Measurements from ENCODE around the gene SFTPD.

The SFTPD gene

GRCh38 chr10:79983286-79983909, 34.5 kb upstream of the SFTPD start:
- ChIA-PET POLR2A (no interaction called here), CTCF (no interaction called here)
- TF ChIP-seq TARDBP (IDR thresholded peaks at IDR 0.05) (no peak), ZNF384 (IDR thresholded peaks at IDR 0.05) (no peak), HDGF (IDR thresholded peaks at IDR 0.05; ENCODE audit: borderline replicate concordance) (no peak), NFRKB (IDR thresholded peaks at IDR 0.05) (no peak)
- DNase-seq (ENCODE audit: extremely low spot score) = no peak

DNA sequence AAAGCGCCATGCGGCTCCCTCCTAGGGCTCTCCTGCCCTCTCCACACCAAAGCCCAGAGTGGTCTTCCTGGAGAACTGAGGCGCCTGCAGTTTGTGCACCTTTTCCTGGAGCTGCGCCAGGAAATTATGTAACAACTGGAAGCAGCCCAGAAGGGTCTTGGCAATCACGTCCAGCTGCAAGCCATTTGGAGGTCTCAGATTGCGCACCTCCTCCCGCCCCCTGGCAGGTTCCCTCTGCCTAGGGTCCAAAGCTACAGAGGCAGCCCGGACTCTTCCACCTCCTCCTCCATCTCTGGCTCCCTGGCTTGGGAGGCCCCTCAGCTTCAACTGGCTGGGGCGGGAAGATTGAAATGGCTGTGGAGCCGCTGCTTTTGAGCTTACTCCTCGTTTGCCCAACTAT, 34.0 kb upstream of the SFTPD start:
- POLR2A ChIA-PET = no interaction called here
- CTCF ChIA-PET = no interaction called here
- TF ChIP-seq ZNF384 (IDR thresholded peaks at IDR 0.05) (no peak), CTBP1 (IDR thresholded peaks at IDR 0.05; ENCODE audit: borderline replicate concordance) (no peak), FOXM1 (IDR thresholded peaks at IDR 0.05; ENCODE audit: borderline replicate concordance) (no peak)
- DNase-seq (ENCODE audit: extremely low spot score) = no peak

DNA sequence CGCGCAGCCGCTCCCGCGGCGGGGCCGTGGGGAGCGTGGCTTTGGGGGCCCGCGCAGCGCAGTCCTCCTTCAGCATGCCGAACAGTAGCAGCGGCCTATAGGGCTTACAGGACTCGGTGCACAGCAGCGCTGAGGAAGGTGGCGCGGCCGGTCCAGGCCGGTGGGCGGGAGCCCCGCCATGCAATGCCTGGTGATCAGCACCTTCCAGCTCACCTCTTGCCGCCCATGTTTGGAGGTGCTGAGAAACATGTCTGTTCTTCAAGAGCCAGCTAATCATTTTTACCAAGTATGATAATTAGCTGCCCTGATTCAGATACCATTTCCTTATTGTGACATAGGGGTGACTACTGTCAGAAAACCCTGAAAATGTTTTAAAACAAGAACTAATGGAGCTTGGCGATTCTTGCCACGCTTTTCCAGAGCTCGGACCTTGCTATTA, 33.5 kb upstream of the SFTPD start:
- CTCF ChIA-PET = no interaction called here
- no peak for TF ChIP-seq HDGF (IDR thresholded peaks at IDR 0.05; ENCODE audit: borderline replicate concordance)
- TF ChIP-seq BHLHE40 (IDR thresholded peaks at IDR 0.05; ENCODE audit: borderline replicate concordance) = no peak
- no peak for TF ChIP-seq FOXM1 (IDR thresholded peaks at IDR 0.05; ENCODE audit: borderline replicate concordance)
- no peak for TF ChIP-seq L3MBTL2 (conservative IDR thresholded peaks at IDR 0.05)
- no peak for TF ChIP-seq CTBP1 (IDR thresholded peaks at IDR 0.05; ENCODE audit: borderline replicate concordance)
- TF ChIP-seq SP1 (IDR thresholded peaks at IDR 0.05) = no peak
- TF ChIP-seq ELF4 (IDR thresholded peaks at IDR 0.05) = no peak
- TF ChIP-seq PKNOX1 (IDR thresholded peaks at IDR 0.05) = no peak
- no peak for TF ChIP-seq ZNF384 (IDR thresholded peaks at IDR 0.05)
- no peak for TF ChIP-seq FOXA1 (IDR thresholded peaks at IDR 0.05)
- POLR2A ChIA-PET = no interaction called here
- no peak for DNase-seq (ENCODE audit: extremely low spot score)

DNA sequence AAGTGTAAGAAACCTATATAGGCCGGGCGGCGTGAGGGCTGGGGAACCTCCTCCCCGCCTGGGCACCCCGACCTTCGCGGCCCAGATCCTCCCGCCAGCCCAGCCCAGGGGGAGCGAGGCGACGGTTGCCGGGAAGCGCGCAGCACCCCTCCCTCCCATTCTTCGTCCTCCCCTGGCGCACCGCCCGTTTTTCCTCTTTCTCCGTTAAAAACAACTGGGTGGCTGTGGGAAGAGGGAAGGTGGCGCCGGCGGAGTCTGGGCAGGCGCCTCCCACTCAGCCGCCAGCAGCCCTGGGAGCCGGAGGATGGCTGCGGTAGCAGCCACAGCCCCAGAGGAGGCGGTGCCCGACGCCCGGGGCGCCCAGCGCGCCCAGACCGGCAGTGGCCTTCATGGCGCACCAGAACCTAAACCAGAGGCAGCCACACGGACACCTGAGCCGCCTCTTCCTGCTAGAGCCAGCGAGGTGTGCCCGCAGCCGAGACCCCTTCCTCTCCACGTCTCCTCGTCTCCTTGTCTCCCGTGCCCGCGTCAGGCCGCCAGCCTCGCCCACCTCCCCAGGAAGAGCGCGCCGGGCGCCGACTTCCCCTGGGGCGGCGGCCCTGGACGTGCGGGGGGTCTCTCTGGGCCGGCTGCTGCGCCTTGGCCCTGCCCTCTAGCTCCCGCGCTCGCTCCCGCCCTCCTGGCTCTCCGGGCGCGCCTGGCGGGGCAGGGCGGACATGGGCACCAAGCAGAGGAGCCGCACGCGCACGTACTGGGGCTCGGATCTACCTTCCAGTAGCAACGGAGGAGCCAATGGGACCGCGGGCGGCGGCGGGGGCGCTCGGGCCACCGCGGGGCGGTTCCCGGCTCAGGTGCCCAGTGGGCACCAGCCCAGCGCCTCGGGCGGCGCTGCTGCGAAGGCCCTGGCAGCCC, 32.8 kb upstream of the SFTPD start:
- ChIA-PET POLR2A (no interaction called here), CTCF (no interaction called here)
- no peak for TF ChIP-seq FOXA1 (IDR thresholded peaks at IDR 0.05)
- no peak for TF ChIP-seq NFRKB (IDR thresholded peaks at IDR 0.05)
- TF ChIP-seq CTBP1 (IDR thresholded peaks at IDR 0.05; ENCODE audit: borderline replicate concordance) = no peak
- no peak for TF ChIP-seq SP1 (IDR thresholded peaks at IDR 0.05)
- no peak for TF ChIP-seq ARNT (IDR thresholded peaks at IDR 0.05)
- no peak for TF ChIP-seq FOXM1 (IDR thresholded peaks at IDR 0.05; ENCODE audit: borderline replicate concordance)
- no peak for TF ChIP-seq FOXK2 (IDR thresholded peaks at IDR 0.05)
- TF ChIP-seq ELF4 (IDR thresholded peaks at IDR 0.05) = no peak
- no peak for TF ChIP-seq ZNF384 (IDR thresholded peaks at IDR 0.05)
- no peak for TF ChIP-seq BHLHE40 (IDR thresholded peaks at IDR 0.05; ENCODE audit: borderline replicate concordance)
- no peak for TF ChIP-seq HDGF (IDR thresholded peaks at IDR 0.05; ENCODE audit: borderline replicate concordance)
- TF ChIP-seq SUZ12 (IDR thresholded peaks at IDR 0.05) = no peak
- no peak for DNase-seq (ENCODE audit: extremely low spot score)

- DNase-seq (ENCODE audit: extremely low spot score) = no peak
- CTCF ChIA-PET = no interaction called here
- POLR2A ChIA-PET = no interaction called here
- TF ChIP-seq CTBP1 (IDR thresholded peaks at IDR 0.05; ENCODE audit: borderline replicate concordance) = no peak
Measured at GRCh38 chr10:79980711-79981110, 31.8 kb upstream of the SFTPD start.

DNA sequence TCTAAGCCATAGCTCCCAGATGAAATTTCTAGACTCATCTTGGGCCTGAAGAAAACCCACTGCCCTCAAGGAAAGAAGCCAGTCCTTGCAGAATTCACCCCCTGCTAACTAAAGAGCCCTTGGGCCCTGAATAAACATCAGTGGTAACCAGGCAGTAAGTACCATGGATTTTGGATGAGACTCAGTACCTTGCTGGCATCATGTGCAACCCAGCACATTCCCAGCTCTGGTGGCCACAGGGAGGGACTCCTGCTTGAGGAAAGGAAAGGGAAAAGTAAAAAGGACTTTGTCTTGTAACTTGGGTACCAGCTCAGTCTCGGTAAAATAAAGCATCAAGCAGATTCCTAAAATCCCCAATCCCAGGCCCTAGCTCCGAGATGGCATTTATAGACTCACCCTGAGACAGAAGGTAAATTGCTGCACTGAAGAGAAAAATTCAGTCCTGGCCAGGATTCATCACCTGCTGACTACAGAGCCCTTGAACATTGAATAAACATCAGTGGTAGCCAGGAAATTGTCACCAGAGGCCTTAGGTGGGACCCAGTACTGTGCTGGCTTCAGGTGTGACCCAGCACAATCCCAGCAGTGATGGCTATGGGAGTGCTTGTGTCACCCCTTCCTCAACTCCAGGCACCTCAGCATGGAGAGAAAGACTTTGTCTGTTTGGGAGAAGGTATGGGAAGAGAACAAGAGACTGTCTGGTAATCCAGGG, 31.2 kb upstream of the SFTPD start:
- TF ChIP-seq LEF1 (IDR thresholded peaks at IDR 0.05; ENCODE audit: borderline replicate concordance) = no peak
- no peak for TF ChIP-seq FOXM1 (IDR thresholded peaks at IDR 0.05; ENCODE audit: borderline replicate concordance)
- TF ChIP-seq FOXA1 (IDR thresholded peaks at IDR 0.05) = no peak
- TF ChIP-seq L3MBTL2 (conservative IDR thresholded peaks at IDR 0.05) = no peak
- no peak for TF ChIP-seq NFRKB (IDR thresholded peaks at IDR 0.05)
- TF ChIP-seq BHLHE40 (IDR thresholded peaks at IDR 0.05; ENCODE audit: borderline replicate concordance) = no peak
- TF ChIP-seq CTBP1 (IDR thresholded peaks at IDR 0.05; ENCODE audit: borderline replicate concordance) = no peak
- no peak for TF ChIP-seq SP1 (IDR thresholded peaks at IDR 0.05)
- TF ChIP-seq ZNF384 (IDR thresholded peaks at IDR 0.05) = no peak
- no peak for TF ChIP-seq SUZ12 (IDR thresholded peaks at IDR 0.05)
- no peak for TF ChIP-seq HDGF (IDR thresholded peaks at IDR 0.05; ENCODE audit: borderline replicate concordance)
- TF ChIP-seq TARDBP (IDR thresholded peaks at IDR 0.05) = no peak
- TF ChIP-seq PKNOX1 (IDR thresholded peaks at IDR 0.05) = no peak
- TF ChIP-seq ELF4 (IDR thresholded peaks at IDR 0.05) = no peak
- TF ChIP-seq FOXK2 (IDR thresholded peaks at IDR 0.05) = no peak
- TF ChIP-seq ARNT (IDR thresholded peaks at IDR 0.05) = no peak
- CTCF ChIA-PET = no interaction called here
- DNase-seq (ENCODE audit: extremely low spot score) = no peak
- POLR2A ChIA-PET = no interaction called here

Measured in HEK293T (cell line).